ENCODE results near the gene RHO.

GRCh38 chr3:129573493-129573892 is 45.1 kb downstream of the RHO start:
- TF ChIP-seq CTCF (IDR thresholded peaks at IDR 0.05) (no peak), POLR2AphosphoS5 (IDR thresholded peaks at IDR 0.05) (no peak), EP300 (IDR thresholded peaks at IDR 0.05) (no peak)

Measured in gastroesophageal sphincter (tissue), 3 donors.